Coronary artery (tissue), 2 donors: ENCODE results near the gene MAGI2.

Source experiments
- DNase-seq: peaks from one replicate; pipeline ENCODE4 v3.0.0-alpha.2; 2017; ENCODE audit warnings: low spot score
- H3K27ac ChIP-seq, 2 donors: fragments of 200-600 bp; sonication (generic); one replicate each; pipeline ENCODE4 v1.5.1; 2016 to 2019
- H3K4me3 ChIP-seq: fragments of 200-600 bp; sonication (generic); 2 replicates; pipeline ENCODE4 v1.5.1; 2016; ENCODE audit warnings: mild to moderate bottlenecking, moderate library complexity
- CTCF ChIP-seq: fragments of 200-600 bp; sonication (generic); IDR thresholded peaks from one replicate; pipeline ENCODE4 v1.5.1; 2019; ENCODE audit warnings: antibody characterized with exemption

MAGI2 gene

GRCh38 chr7:78686189-78686588, 767.3 kb downstream of the MAGI2 start:
- H3K4me3 ChIP-seq, result no peak overlapping the region
- DNase-seq, result no peak
- TF ChIP-seq CTCF, result no peak
- no peak overlapping the region for H3K27ac ChIP-seq

- DNase-seq, result no peak
- no peak overlapping the region for H3K4me3 ChIP-seq
- no peak overlapping the region for H3K27ac ChIP-seq
- TF ChIP-seq CTCF, result no peak
Observed at GRCh38 chr7:78684201-78684600, 769.3 kb downstream of the MAGI2 start.

GRCh38 chr7:78683566-78683965, 769.9 kb downstream of the MAGI2 start:
- H3K4me3 ChIP-seq, result no peak overlapping the region
- no peak overlapping the region for H3K27ac ChIP-seq
- TF ChIP-seq CTCF, result no peak
- no peak for DNase-seq

- no peak for DNase-seq
- Histone ChIP-seq H3K4me3 (no peak overlapping the region), H3K27ac (no peak overlapping the region)
- no peak for TF ChIP-seq CTCF
Observed at GRCh38 chr7:78679112-78679876, 774.2 kb downstream of the MAGI2 start.

GRCh38 chr7:78677391-78677790, 776.1 kb downstream of the MAGI2 start:
- Histone ChIP-seq H3K4me3 (no peak overlapping the region), H3K27ac (no peak overlapping the region)
- no peak for DNase-seq
- TF ChIP-seq CTCF, result no peak

GRCh38 chr7:78675511-78675910, 778.0 kb downstream of the MAGI2 start:
- no peak for TF ChIP-seq CTCF
- no peak overlapping the region for H3K27ac ChIP-seq
- DNase-seq, result no peak
- H3K4me3 ChIP-seq, result no peak overlapping the region

- no peak for TF ChIP-seq CTCF
- DNase-seq, result no peak
- H3K4me3 ChIP-seq, result no peak overlapping the region
- no peak overlapping the region for H3K27ac ChIP-seq
Observed at GRCh38 chr7:78673272-78673671, 780.2 kb downstream of the MAGI2 start.
